GOT3 (cell line): Measurements from ENCODE around the gene AHDC1.
"Not testable (repeated sequence)": the region's sequence is repeated elsewhere in the genome, so short reads cannot be mapped to it uniquely, and the experiment has no call there.

Experiments used
- DNase-seq: peaks from one replicate; lab custom pipeline; 2025; ENCODE audit warnings: mixed read lengths; lab: John Stamatoyannopoulos, UW

Gene AHDC1, protein sequence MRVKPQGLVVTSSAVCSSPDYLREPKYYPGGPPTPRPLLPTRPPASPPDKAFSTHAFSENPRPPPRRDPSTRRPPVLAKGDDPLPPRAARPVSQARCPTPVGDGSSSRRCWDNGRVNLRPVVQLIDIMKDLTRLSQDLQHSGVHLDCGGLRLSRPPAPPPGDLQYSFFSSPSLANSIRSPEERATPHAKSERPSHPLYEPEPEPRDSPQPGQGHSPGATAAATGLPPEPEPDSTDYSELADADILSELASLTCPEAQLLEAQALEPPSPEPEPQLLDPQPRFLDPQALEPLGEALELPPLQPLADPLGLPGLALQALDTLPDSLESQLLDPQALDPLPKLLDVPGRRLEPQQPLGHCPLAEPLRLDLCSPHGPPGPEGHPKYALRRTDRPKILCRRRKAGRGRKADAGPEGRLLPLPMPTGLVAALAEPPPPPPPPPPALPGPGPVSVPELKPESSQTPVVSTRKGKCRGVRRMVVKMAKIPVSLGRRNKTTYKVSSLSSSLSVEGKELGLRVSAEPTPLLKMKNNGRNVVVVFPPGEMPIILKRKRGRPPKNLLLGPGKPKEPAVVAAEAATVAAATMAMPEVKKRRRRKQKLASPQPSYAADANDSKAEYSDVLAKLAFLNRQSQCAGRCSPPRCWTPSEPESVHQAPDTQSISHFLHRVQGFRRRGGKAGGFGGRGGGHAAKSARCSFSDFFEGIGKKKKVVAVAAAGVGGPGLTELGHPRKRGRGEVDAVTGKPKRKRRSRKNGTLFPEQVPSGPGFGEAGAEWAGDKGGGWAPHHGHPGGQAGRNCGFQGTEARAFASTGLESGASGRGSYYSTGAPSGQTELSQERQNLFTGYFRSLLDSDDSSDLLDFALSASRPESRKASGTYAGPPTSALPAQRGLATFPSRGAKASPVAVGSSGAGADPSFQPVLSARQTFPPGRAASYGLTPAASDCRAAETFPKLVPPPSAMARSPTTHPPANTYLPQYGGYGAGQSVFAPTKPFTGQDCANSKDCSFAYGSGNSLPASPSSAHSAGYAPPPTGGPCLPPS (N-terminal part only)

DNA sequence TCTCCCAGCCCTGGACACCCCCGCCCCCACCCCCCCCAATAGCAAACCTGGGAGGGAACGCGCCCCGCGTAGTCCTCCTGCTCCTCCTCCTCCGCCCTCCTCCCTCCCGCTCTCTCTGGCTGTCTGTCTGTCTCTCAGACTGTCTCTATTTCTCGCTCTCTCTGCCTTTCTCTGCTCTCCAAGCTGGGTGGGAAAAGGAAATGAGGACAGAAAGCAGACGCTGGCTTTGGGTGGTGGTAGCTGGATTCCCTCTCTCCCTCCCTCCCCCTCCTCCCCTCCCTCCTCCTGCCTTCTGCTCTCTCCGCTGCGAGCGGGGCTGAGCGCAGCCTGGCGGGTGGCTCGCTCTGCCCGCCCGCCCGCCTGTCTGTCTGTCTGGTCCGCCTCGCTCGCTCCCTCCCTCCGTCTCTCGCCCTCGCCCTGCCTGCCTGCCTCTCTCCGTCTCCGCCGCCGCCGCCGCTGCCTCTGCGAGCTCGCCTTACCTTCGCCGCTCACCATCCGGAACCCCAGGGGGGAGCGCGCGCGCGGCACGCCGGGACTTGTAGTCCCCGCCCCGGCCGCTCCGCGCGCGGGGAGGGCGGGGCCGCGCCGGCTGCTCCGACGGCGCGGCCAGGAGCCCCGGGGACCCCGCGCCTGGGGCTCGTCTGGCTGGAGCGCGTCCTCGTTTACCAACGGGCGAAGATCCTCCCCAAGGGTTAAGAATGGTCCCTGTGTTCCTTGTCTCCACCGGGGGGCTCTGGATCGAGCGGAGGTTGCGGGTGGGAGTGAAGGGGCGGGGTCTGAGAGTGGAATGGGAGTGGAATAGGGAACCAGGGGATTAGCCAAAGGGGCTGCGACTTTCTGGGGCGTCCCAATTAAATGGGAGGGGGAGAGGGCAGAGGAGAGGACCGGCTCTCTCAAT is at the start of gene AHDC1:
Gene AHDC1 (minus strand): TSS at position 464 of the 898 bp plus-strand sequence. CDS start 52,029 bp downstream, outside the sequence.
- DNase-seq: peak; percentile 75

DNA sequence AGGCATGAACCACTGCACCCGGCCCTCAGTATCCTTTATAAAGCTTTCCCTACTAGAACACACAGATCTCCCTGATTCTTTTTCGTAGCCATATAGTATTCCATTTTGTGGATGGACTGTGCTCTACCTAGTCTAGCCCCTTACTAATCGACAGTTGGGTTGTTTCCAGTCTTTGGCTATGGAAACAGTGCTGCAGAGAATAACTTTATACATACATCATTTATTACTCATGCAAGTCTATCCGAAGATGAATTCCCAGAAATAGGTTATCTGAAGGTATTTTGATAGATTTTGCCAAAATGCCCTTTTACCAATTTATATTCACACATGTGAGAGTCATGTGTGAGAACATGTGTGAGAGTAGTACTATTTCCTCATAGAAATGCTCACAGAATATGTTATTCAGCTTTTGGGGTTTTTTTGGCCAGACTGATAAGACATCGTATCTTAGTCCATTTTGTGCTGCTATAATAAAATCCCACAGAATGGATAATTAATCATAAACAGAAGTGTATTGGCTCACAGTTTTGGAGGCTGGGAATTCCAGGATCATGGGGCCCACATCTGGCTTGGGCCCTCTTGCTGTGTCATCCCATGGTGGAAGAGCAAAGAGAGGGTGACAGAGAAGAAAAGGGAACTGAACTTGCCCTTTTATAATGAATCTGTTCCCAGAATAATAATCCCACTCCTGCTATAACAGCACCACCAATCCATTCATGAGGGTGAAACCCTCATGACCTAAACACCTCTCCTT is 48.3 kb upstream of the AHDC1 start:
- DNase-seq: no peak

DNA sequence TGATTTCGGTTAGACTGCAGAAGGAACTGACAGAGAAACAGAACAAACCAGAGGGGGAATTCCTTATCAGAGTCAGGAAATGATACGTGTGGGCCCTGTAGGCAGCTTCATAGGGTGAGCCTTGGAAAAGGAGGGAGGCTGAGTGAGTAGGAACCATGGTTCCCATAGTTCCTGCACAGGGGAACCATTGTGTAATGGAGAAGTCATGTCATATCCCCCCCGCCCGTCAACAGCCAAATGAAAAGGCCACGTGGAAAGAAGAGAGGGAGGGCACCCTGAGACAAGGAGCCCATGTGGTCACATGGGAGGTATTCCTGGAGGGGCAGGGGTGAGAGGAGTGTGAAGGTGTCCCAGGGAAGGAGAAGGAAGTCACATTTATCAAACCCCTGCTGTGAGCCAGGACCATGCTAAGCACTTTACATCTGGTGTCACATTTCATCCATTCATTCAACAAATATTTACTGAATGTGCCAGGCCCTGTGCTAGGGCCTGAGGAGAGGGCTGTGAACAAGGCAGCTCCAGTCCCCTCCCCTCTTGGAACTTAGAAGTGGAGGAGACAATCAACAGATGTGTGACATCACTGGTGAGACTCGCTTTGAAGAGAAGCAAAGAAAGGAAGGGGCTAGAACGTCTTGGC is 46.7 kb upstream of the AHDC1 start:
- no peak for DNase-seq

DNA sequence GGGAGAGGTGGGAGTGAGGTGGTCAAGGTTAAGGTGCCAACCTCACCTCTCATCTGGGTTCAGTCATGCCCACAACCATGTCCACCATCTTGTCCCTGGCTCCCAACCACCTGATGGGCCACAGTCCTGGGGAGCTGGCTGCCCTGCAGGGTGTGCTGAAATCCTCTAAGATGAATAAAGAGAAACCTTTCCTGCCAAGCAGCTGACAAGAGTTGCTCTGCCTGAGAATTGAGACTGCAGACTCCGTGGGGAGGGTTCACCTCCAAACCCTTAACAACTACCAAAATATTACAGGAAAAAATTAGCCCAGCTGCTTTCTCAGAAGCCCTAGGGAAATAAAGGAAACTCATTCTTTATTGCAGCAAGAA is 46.2 kb upstream of the AHDC1 start:
- no peak for DNase-seq

- no peak for DNase-seq
Measured at GRCh38 chr1:27649306-27649635, 45.3 kb upstream of the AHDC1 start.

DNA sequence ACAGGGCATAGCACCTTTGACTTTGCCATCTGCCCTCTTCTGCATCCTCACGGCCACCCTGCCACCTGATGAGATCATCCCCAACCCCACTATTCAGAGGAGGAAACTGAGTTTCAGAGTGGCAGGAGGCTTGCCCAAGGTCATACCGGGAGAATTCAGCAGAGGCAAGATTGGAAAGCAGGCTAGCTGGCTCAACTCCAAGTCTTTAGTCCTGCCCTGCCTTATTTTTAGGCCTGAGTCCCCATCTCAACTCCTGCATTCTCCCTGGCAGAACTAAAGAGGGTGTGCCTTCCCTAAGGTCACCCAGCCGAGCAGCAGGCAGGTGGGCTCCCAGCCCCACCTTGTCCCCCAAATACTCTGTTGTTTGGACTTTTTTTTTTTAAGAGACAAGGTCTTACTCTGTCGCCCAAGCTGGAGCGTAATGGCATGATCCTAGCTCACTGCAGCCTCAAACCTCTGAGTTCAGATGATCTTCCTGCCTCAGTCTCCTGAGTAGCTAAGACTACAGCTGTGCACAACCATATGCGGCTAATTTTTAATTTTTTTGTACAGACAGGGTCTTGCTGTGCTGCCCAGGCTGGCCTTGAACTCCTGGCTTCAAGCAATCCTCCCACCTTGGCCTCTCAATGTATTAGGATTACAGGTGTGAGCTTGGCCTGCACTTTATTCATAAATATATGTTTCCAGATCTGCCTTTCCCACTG is 44.8 kb upstream of the AHDC1 start:
- DNase-seq: no peak

DNA sequence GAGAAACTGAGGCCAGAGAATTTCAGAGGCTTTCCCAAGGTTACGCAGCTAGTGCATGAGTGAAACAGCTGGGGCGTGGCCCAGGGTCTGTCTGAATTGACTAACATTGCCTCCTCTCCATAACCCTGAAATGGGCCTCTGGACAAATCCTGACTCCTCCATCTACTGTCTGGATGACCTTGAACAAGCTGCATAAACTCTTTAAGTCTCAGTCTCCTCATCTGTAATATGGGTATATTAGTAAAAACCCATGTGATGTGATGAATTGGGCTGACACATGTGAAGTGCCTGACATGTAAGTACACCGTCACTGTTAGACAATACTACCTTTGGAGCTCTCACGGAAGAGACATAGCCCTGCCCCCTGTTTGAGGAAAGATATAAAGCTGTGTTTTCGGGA is 43.4 kb upstream of the AHDC1 start:
- no peak for DNase-seq

DNA sequence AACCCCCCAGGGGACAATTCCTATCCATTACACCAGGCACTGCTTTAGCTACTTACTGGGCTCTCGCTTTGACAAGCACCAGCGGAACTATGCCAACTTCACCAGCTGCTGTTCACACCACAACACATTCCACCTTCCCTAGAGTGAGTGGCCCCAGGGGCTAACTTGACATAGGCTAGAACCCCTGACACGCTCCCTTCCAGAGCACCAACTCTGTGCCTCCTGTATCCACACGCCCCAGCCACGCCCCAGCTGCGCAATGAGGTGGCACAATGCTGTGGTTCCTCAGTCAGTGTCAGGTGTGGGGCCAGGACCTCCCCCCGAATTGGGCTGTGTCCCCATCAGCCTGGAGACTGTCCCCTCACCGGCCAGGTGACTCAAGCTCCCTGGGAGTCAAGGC is 42.7 kb upstream of the AHDC1 start:
- no peak for DNase-seq

GRCh38 chr1:27645071-27645415 is 41.1 kb upstream of the AHDC1 start:
- DNase-seq: no peak

DNA sequence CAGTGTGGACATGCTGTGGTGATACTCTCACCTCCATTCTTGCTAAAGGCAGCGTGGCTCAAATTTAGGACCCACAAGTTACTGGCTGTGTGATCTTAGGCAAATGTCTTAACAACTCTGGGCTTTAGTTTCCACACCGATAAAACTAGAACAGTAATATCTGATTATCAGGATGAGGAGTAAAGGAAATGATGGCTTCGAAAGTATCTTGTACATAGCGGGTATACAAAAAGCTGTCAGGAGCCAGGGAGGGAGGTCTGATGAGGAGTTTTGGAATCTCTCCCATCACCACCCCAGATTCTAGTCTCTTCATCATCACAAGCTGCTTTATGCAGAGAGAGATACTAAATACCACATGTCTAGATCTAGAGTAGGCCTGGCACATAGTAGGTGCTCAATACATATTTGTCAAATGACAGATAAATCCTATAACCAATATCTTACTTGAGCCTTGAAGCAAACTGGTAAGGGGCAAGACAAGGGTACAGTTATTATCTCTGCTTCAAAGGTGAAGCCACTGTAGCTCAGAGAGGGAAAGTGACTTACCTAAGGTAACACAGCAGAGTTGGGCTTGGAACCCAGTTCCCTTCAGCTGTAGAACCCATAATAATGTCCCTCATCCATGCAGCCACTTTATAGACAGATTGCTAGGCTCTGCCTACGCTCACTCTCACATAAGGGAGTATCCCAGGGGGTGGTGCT is 40.6 kb upstream of the AHDC1 start:
- no peak for DNase-seq

DNA sequence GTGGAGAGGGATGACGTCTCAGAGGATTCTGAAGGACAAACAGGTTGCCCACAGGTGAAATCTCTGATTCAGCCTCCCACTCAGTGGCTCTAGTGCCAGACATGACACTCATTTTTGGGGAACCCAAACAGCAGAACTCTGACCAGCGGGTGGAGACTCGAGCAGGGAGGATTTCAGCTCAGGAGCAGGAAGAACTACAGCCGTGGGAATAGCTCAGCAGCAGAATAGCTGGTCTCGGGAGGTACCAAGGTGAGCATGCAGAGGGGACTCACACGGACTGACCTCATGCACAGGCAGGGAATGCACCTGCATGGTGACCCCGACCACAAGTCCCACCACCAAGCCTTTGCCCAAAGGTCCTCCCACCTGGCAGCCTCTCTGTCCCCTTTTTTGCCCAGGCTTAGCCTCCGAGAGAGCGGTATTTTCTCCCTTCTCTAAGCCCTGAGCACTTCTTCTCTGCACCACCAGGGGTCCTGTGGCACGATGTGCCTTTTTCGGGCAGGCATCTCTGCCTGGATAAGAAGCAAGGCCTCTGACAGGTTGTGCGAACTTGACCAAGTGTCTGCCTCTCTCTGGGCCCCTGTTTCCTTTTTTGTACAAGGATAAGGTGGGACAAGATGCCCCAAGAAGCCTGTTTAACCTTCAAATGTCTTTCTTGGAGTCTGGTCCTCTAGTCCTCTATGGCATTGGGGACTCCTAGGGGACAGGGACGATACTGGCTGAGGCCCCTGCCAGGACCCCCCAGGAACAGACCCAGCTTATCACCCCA is 39.8 kb upstream of the AHDC1 start:
- DNase-seq: no peak

GRCh38 chr1:27640514-27640913 is 36.6 kb upstream of the AHDC1 start:
- not testable (repeated sequence) for DNase-seq

DNA sequence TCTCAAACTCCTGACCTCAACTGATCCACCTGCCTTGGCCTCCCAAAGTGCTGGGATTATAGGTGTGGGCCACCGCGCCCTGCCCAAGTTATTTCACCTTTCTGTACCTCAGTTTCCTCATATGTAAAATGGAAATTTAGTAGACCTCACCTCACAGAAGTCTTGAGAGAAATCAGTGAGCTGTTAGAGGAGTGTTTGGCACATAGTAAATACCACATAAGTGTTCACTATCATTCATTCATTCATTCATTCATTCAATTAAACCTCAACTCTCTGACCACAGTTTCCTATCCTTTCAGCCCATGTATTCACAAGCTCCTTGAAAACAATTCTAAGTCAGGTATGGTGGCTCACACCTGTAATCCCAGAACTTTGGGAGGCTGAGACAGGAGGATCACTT is 34.9 kb upstream of the AHDC1 start:
- no peak for DNase-seq

- no peak for DNase-seq
Measured at GRCh38 chr1:27638047-27638734, 34.2 kb upstream of the AHDC1 start.

GRCh38 chr1:27635396-27636142 is 31.6 kb upstream of the AHDC1 start:
- no peak for DNase-seq

GRCh38 chr1:27634985-27635367 is 31.0 kb upstream of the AHDC1 start, which contains the start of gene FGR:
Gene FGR (minus strand): TSS chr1:27635185. CDS start chr1:27623916, 11,269 bp downstream.
- DNase-seq: no peak
